ENCODE data around the gene SAP30L.

- TF ChIP-seq POLR2A (IDR thresholded peaks at IDR 0.05), result no peak
- TF ChIP-seq, protein P1, sequence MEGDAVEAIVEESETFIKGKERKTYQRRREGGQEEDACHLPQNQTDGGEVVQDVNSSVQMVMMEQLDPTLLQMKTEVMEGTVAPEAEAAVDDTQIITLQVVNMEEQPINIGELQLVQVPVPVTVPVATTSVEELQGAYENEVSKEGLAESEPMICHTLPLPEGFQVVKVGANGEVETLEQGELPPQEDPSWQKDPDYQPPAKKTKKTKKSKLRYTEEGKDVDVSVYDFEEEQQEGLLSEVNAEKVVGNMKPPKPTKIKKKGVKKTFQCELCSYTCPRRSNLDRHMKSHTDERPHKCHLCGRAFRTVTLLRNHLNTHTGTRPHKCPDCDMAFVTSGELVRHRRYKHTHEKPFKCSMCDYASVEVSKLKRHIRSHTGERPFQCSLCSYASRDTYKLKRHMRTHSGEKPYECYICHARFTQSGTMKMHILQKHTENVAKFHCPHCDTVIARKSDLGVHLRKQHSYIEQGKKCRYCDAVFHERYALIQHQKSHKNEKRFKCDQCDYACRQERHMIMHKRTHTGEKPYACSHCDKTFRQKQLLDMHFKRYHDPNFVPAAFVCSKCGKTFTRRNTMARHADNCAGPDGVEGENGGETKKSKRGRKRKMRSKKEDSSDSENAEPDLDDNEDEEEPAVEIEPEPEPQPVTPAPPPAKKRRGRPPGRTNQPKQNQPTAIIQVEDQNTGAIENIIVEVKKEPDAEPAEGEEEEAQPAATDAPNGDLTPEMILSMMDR (IDR thresholded peaks at IDR 0.05), result no peak
- TF ChIP-seq POLR2AphosphoS5 (IDR thresholded peaks at IDR 0.05), result no peak
These were observed 23.5 kb upstream of the SAP30L start for GRCh38 chr5:154422298-154422697.

Data from transverse colon (tissue), 4 donors.